Heart right ventricle (tissue), 16 donors: ENCODE results near the gene ADD3. TPM values are rescaled to one million over a fixed set of nuclear protein-coding genes. Genes with fewer than 3 reads are reported as not detected.
A peak's percentile ranks its signal among the peaks of the same experiment; 100 is the strongest.

ENCODE experiments used
- ATAC-seq, 8 donors: fragments of 200-7000 bp; cut with Tn5 transposase; one replicate each; pipeline ENCODE4 v1.9.1; 2020; ENCODE audit warnings: mild to moderate bottlenecking in 8 of 8, moderate library complexity in 8 of 8, moderate number of reproducible peaks in 1 of 8
- DNase-seq, 2 donors: peaks; one replicate each; pipeline ENCODE4 v3.0.0-alpha.2; 2020
- H3K27ac ChIP-seq, 10 donors: fragments of 200-600 bp; sonication (generic) in 2 of 10; one replicate each; pipeline versions ENCODE4 v1.5.0 to v1.8.0; 2020 to 2022; ENCODE audit warnings: mild to moderate bottlenecking in 3 of 10
- H3K27me3 ChIP-seq, 7 donors: fragments of 200-600 bp; one replicate each; pipeline ENCODE4 v1.8.0; 2021 to 2022; ENCODE audit warnings: mild to moderate bottlenecking in 2 of 7
- H3K36me3 ChIP-seq, 9 donors: fragments of 200-600 bp; sonication (generic) in 1 of 9; one replicate each; pipeline versions ENCODE4 v1.5.0 to v1.8.0; 2020 to 2022; ENCODE audit warnings: mild to moderate bottlenecking in 2 of 9
- H3K4me1 ChIP-seq, 9 donors: fragments of 200-600 bp; sonication (generic) in 1 of 9; one replicate each; pipeline versions ENCODE4 v1.5.0 to v1.8.0; 2020 to 2022; ENCODE audit warnings: mild to moderate bottlenecking in 4 of 9
- H3K4me3 ChIP-seq, 10 donors: fragments of 200-600 bp; sonication (generic) in 2 of 10; one replicate each; pipeline versions ENCODE4 v1.5.0 to v1.8.0; 2020 to 2022; ENCODE audit warnings: mild to moderate bottlenecking in 7 of 10, moderate library complexity in 2 of 10
- H3K9me3 ChIP-seq, 11 donors: fragments of 200-600 bp in 10 of 11; sonication (generic) in 2 of 11; one replicate each; pipeline versions ENCODE4 v1.5.0 to v1.8.0; 2013 to 2022; ENCODE audit warnings: mild to moderate bottlenecking in 2 of 11, control low read depth in 1 of 11, moderate library complexity in 1 of 11
- WGBS, 2 donors: extraction: QIAGEN DNeasy Blood & Tissue Kit; methylation state at CpG; one replicate each; pipeline ENCODE4 v1.1.7; 2013; ENCODE audit warnings: inconsistent platforms in 1 of 2; 5-methylcytosine and 5-hydroxymethylcytosine counted together
- intact Hi-C, 10 donors: fragments of 100-400 bp; cut with DNase I; formaldehyde crosslinking; loops; one replicate each; pipeline versions ENCODE4 v1.11.1 to v1.14.2; 2022
- polyA plus RNA-seq, 2 donors: library from polyadenylated mRNA; stranded (reverse); fragments of 200-250 nt; gene quantifications; one replicate each; pipeline ENCODE4 v1.2.3, GENCODE V29; 2013
- total RNA-seq, 10 donors: library from RNA; stranded (reverse); fragmentation: NEBNext Ultra II Directional in 3 of 10; extraction: Animal tissue kit (Norgen Biotek cat#: 25700) in 3 of 10; gene quantifications; one replicate each; pipeline versions ENCODE4 v1.2.1 to v1.2.4, GENCODE V29; 2021 to 2023
- TF ChIP-seq, protein P1 (sequence below), 9 donors: fragments of 200-600 bp; sonication (generic) in 2 of 9; IDR thresholded peaks; one replicate each; pipeline versions ENCODE4 v1.5.0 to v1.8.0; 2021 to 2022; ENCODE audit warnings: antibody characterized with exemption in 9 of 9, mild to moderate bottlenecking in 5 of 9, moderate library complexity in 1 of 9
- donor health status: Arrhythmogenic right ventricular cardiomyopathy.
- donor health status: ischemic (EF 13 %, LVEDD 7.1; RV severe dilation, severe dysfunction).
- donor health status: healthy with polysubstance abuse.
- donor health status: DM: no; HTN: yes; CAD: no.
- donor health status: DM: no; HTN: no; CAD: no.
- donor health status: ischemic (EF 25% LVEDD 6.9; RV normal size, moderate dysfunction).
- donor health status: ischemic (EF 25% LVEDD 5.7; RV mildly dilated, moderate dysfunction).
- donor health status: healthy.
- donor health status: DM: yes; HTN: yes; CAD: no.
- donor health status: Ischemic cardiomyopathy.
- donor health status: ischemic (EF 35%, LVEDD 5.7; RV mildly dilated, moderate dysfunction).
- donor health status: nonischemic (EF 11% LVEDD 7.7; RV severe dilation, severe dysfunction).
- donor health status: DM: yes; HTN: yes; CAD: no.
- donor health status: PGD.
- donor health status: ischemic (EF 29% LVEDD 5.4; RV normal size, mild dysfunction).
- donor health status: nonischemic (EF 23%, LVEDD 6.1; RV moderate dilation, normal function).

Gene ADD3
- total and polyA plus RNA-seq, 12 donors = 28.0 to 106 (median 87.8) TPM

- H3K9me3 ChIP-seq = no peaks in the 10 kb centered on the region
- no peak overlapping the region for H3K4me3 ChIP-seq
- peaks cover 0 to 18% (median 13%) of the 10 kb centered on the region in 9 donors for H3K4me1 ChIP-seq
- H3K27me3 ChIP-seq = no peaks in the 10 kb centered on the region
- DNase-seq = no peak
- TF ChIP-seq, protein P1, sequence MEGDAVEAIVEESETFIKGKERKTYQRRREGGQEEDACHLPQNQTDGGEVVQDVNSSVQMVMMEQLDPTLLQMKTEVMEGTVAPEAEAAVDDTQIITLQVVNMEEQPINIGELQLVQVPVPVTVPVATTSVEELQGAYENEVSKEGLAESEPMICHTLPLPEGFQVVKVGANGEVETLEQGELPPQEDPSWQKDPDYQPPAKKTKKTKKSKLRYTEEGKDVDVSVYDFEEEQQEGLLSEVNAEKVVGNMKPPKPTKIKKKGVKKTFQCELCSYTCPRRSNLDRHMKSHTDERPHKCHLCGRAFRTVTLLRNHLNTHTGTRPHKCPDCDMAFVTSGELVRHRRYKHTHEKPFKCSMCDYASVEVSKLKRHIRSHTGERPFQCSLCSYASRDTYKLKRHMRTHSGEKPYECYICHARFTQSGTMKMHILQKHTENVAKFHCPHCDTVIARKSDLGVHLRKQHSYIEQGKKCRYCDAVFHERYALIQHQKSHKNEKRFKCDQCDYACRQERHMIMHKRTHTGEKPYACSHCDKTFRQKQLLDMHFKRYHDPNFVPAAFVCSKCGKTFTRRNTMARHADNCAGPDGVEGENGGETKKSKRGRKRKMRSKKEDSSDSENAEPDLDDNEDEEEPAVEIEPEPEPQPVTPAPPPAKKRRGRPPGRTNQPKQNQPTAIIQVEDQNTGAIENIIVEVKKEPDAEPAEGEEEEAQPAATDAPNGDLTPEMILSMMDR (IDR thresholded peaks at IDR 0.05) = no peak
- no peak for ATAC-seq
- H3K36me3 ChIP-seq = no peaks in the 10 kb centered on the region
- 97 to 98% methylated on average over 3 of the region's 3 CpGs for WGBS, 2 donors
- intact Hi-C loops = no loop called here
- H3K27ac ChIP-seq = peak overlapping the region in 6 of 10 donors; percentile 11 to 64 (median 48)
These were observed 12.2 kb upstream of the ADD3 start for GRCh38 chr10:109995595-109995994.

DNA sequence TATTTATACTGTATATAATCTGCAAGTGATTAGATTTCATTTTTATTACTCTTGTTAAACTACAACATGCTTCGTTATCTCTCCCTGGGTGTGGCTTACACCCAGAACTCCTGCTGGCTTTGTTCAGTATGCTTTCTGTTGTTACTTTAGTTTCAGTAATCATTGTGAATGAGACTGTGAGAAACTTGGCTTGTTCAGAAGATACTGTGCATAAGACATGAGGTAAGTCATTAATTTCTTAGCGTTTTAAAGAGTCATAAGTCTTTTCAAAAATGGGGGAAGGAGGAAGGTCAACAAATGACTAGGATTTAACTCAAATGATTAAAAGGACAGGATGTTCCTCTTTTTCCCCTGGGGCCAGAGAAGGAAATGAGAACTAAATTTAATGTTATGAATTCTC lies 11.6 kb upstream of the ADD3 start:
- ATAC-seq = peak in 4 of 8 donors; percentile 18 to 55 (median 34)
- H3K4me1 ChIP-seq = peaks cover 0 to 18% (median 13%) of the 10 kb centered on the region in 9 donors
- 30 to 43% methylated on average over 2 of the region's 2 CpGs for WGBS, 2 donors
- intact Hi-C loops = no loop called here
- DNase-seq = no peak
- H3K27me3 ChIP-seq = no peaks in the 10 kb centered on the region
- TF ChIP-seq, protein P1 (IDR thresholded peaks at IDR 0.05) = no peak
- H3K36me3 ChIP-seq = no peaks in the 10 kb centered on the region
- no peak overlapping the region for H3K4me3 ChIP-seq
- peak overlapping the region in 8 of 10 donors; percentile 11 to 64 (median 48) for H3K27ac ChIP-seq
- H3K9me3 ChIP-seq = no peaks in the 10 kb centered on the region

DNA sequence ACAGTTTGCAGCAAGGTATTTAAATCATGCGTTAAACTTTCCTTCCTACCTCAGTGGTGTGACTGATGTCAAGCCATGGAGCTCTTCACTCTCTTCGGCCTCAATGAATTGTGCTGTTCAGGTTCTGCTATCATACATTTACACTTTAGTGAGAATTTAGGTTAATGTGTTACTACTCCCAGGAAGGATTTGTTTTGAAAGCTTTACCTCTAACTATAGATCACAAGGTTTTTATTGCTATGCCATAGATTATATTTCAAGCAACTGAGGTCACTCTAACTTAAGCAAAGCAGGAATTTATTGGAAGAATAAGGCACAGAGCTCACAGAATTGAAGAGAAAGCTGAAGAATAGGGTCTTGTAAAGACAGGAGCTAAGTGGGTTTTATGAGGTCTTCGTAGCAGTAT lies 11.0 kb upstream of the ADD3 start:
- intact Hi-C loops = no loop called here
- peak overlapping the region in 8 of 10 donors; percentile 11 to 64 (median 48) for H3K27ac ChIP-seq
- peak in 1 of 8 donors; percentile 16 for ATAC-seq
- WGBS, 2 donors = 82 to 87% methylated on average over 3 of the region's 3 CpGs
- H3K4me3 ChIP-seq = no peak overlapping the region
- TF ChIP-seq, protein P1 (IDR thresholded peaks at IDR 0.05) = no peak
- no peaks in the 10 kb centered on the region for H3K27me3 ChIP-seq
- no peaks in the 10 kb centered on the region for H3K36me3 ChIP-seq
- peaks cover 0 to 18% (median 13%) of the 10 kb centered on the region in 9 donors for H3K4me1 ChIP-seq
- DNase-seq = no peak
- H3K9me3 ChIP-seq = no peaks in the 10 kb centered on the region

- ATAC-seq (no peak), DNase-seq (no peak)
- TF ChIP-seq, protein P1 (IDR thresholded peaks at IDR 0.05) = no peak
- Histone ChIP-seq H3K27ac (peak overlapping the region in 5 of 10 donors; percentile 11 to 64 (median 52)), H3K27me3 (no peaks in the 10 kb centered on the region), H3K4me1 (peaks cover 0 to 18% (median 13%) of the 10 kb centered on the region in 9 donors), H3K36me3 (no peaks in the 10 kb centered on the region), H3K4me3 (no peak overlapping the region), H3K9me3 (no peaks in the 10 kb centered on the region)
- 89 to 92% methylated on average over 2 of the region's 2 CpGs for WGBS, 2 donors
- intact Hi-C loops = no loop called here
These were observed 10.6 kb upstream of the ADD3 start for GRCh38 chr10:109997233-109997632.
